Measurements from ENCODE around the gene RAC3.

DNA sequence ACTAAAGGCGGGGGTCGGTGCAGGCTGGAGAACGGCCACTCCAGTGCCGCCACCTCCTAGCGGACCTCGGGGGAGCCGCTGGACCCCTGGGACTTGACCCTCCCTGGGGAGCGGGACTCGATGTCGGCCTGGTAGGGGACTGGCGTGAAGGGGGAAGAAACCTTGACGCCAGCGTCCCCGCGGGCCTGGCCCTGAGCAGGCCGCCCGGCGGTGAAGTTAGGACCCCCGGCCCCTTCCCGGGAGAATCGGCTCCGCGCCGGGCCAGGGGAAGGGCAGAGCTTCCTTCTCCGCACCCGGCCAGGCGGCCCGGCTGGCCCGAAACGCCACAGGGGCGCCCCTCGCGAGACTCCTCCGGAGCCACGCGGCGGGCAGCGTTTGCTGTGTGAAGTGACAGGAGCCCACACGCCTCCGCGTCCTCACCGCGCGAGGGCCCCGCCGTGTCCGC is 33.7 kb downstream of the RAC3 start:
- TF ChIP-seq PBX3 (IDR thresholded peaks at IDR 0.05) (no peak), SMC3 (IDR thresholded peaks at IDR 0.05) (no peak), CTCF (IDR thresholded peaks at IDR 0.05) (no peak), RNF2 (IDR thresholded peaks at IDR 0.05; ENCODE audit: borderline replicate concordance, low read depth) (no peak), USF2 (IDR thresholded peaks at IDR 0.05) (no peak), ZNF302 (CRISPR knock-in tag; IDR thresholded peaks at IDR 0.05) (no peak)

All from A549 (cell line).